Central memory CD8-positive, alpha-beta T cell (primary cell): Measurements from ENCODE around the gene USP22.
"Not testable (repeated sequence)": the region's sequence is repeated elsewhere in the genome, so short reads cannot be mapped to it uniquely, and the experiment has no call there.

Source experiments
- ATAC-seq: fragments of 150-1000 bp; cut with Tn5 transposase; replicated peaks from 2 replicates; pipeline ENCODE4 v1.10.0; 2022; ENCODE audit warnings: mild to moderate bottlenecking, moderate FRiP score, moderate number of reproducible peaks; ENCODE audit not compliant: poor library complexity, severe bottlenecking; ENCODE audit errors: extremely low read depth
- DNase-seq, 2 donors: peaks; one replicate each; pipeline ENCODE4 v3.0.0; 2021; ENCODE audit warnings: low spot score in 2 of 2
- H3K27ac Mint-ChIP-seq: one replicate; pipeline ENCODE4 v1.8.0; 2022; ENCODE audit warnings: low read depth, mild to moderate bottlenecking, moderate library complexity, mixed read lengths
- H3K27me3 Mint-ChIP-seq: one replicate; pipeline ENCODE4 v1.8.0; 2022; ENCODE audit warnings: mixed read lengths
- H3K36me3 Mint-ChIP-seq: one replicate; pipeline ENCODE4 v1.8.0; 2022; ENCODE audit warnings: mild to moderate bottlenecking, moderate library complexity, mixed read lengths; ENCODE audit not compliant: insufficient read depth
- H3K4me1 Mint-ChIP-seq: one replicate; pipeline ENCODE4 v1.8.0; 2022; ENCODE audit warnings: mixed read lengths
- H3K4me3 Mint-ChIP-seq: one replicate; pipeline ENCODE4 v1.8.0; 2022; ENCODE audit warnings: mild to moderate bottlenecking, moderate library complexity, mixed read lengths
- H3K9me3 Mint-ChIP-seq: one replicate; pipeline ENCODE4 v1.8.0; 2022; ENCODE audit warnings: mixed read lengths

Gene USP22

DNA sequence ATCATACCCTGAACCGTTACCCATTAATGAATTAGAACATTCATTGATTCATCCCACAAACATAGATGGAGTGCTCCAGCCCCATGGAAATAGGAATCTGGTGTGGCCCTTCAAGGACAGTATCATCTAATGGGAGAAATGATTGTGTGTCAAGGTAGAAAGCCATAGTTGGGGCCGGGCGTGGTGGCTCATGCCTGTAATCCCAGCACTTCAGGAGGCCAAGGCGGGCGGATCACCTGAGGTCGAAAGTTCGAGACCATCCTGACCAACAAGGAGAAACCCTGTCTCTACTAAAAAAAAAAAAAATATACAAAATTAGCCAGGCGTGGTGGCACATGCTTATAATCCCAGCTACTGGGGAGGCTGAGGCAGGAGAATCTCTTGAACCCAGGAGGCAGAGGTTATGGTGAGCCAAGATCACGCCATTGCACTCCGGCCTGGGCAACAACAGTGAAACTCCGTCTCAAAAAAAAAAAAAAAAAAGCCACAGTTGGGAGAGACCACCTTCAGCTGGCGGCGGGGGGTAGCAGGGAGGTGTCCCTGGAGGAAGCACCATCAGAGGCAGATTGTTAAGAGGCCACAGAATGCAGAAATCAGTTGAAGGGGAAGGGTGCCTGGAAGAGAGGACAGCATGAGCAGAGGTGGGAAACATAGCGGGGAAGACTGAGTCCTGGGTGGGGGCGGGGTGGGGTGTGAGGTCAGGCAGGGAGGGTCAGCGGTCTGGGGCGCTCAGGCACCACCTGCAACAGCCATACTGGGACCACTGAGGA is 60.0 kb downstream of the USP22 start:
- Mint-ChIP-seq H3K4me3 (no peak overlapping the region), H3K36me3 (no peaks in the 10 kb centered on the region), H3K4me1 (no peaks in the 10 kb centered on the region), H3K27ac (no peak overlapping the region), H3K27me3 (peaks cover 48% of the 10 kb centered on the region), H3K9me3 (no peaks in the 10 kb centered on the region)
- DNase-seq (no peak), ATAC-seq (no peak)

DNA sequence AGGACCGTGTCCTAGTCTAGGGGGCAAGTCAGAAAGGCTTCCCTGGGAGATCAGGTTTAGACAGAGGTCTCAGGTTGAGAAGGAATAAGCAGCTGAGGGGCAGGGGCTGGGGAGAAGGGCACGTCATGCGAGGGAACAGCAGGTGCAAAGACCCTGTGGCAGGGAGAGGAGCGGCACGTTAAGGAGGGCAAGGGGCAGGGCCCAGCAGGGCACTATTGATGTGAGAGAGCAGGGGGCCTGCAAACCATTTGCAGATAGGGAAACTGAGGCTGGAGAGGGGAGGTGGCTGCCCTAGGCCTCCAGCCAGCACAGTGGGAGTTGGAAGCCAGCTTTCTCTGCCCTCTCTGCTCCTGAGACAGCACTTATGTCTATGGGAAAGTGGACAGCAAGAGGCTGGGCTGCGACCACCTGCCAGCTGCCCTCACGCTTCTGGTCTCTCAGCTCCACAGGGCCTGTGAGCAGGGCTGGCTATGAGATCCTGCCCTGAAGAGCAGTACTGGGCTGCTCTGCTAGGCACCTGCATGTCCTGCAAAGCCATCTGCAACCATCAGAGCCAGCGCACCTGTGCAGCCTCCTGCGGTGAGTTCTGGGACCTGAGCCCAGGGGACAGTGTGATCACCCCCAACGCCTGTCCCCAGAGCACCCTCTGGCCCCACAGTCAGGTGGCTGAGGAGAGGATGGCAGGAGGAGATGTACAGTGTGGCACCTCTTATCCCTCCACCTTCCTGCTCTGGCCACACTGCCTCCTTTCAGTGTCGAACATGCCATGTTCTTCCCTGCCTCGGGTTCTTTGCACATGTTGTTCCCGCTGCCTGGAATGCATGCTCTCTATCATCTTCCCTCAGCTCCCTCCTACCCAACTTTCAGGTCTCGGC is 61.5 kb downstream of the USP22 start:
- no peak overlapping the region for H3K4me3 Mint-ChIP-seq
- peaks cover 63% of the 10 kb centered on the region for H3K27me3 Mint-ChIP-seq
- no peaks in the 10 kb centered on the region for H3K36me3 Mint-ChIP-seq
- DNase-seq: no peak
- no peaks in the 10 kb centered on the region for H3K4me1 Mint-ChIP-seq
- no peak overlapping the region for H3K27ac Mint-ChIP-seq
- H3K9me3 Mint-ChIP-seq: no peaks in the 10 kb centered on the region
- no peak for ATAC-seq

DNA sequence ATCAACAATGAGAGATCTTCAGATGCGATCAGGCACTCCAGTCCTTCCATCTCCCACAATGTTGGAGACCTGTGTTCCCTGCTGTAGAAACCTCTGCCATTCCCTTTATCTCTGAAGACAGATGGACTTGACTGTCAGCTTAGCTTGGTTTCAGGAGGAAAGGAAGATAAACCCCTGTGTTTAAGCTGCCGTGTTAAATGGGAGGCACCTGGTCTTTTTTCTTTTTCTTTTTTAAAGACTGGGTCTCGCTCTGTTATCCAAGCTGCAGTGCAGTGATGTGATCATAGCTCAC is 63.1 kb downstream of the USP22 start:
- peaks cover 73% of the 10 kb centered on the region for H3K27me3 Mint-ChIP-seq

DNA sequence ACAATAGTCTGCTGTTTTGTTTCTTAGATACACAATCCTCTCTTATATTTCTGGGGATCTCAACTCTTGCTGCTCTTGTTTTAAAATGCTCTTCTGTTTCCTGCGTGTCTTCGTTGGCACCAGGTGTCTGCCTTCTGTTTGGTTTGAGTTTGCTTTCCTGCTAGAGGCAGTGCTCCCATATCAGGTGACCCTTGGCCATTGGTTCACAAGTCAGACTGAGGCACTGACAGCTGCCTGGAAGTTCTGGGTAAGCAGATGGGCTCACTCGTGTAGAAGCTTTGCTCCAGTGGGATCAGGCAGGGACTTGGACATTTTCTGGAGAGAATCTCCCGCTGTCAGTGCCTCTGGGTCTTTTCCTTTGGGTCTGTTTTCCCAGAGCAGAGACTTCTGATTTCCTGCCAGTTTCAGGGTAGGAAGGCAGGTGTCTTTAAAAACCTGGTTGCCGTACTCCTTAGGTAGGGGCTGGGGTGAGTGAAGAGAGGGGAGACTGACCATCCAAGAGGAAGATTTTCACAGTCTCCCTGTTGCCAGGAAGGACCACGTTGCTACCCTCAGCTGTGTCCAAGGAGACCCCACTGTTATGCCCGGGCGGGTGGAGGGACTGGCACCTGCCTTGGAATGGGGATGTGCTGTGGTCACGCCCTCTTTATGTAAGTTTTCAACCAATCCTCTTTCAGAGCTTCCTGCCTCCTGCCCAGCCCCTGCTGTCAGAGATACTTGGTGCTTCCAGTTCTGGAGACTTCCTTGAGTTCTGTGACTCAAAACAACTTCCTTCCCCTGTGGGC is 63.6 kb downstream of the USP22 start:
- not testable (repeated sequence) for DNase-seq, H3K27ac Mint-ChIP-seq, H3K4me3 Mint-ChIP-seq, H3K9me3 Mint-ChIP-seq, ATAC-seq, H3K36me3 Mint-ChIP-seq, H3K4me1 Mint-ChIP-seq
- H3K27me3 Mint-ChIP-seq: peaks cover 73% of the 10 kb centered on the region

More for the DNA sequence above, 63.1 kb downstream of the USP22 start:
- Mint-ChIP-seq H3K27ac (no peak overlapping the region), H3K4me1 (no peaks in the 10 kb centered on the region), H3K36me3 (no peaks in the 10 kb centered on the region), H3K9me3 (no peaks in the 10 kb centered on the region), H3K4me3 (no peak overlapping the region)
- DNase-seq (no peak), ATAC-seq (no peak)

DNA sequence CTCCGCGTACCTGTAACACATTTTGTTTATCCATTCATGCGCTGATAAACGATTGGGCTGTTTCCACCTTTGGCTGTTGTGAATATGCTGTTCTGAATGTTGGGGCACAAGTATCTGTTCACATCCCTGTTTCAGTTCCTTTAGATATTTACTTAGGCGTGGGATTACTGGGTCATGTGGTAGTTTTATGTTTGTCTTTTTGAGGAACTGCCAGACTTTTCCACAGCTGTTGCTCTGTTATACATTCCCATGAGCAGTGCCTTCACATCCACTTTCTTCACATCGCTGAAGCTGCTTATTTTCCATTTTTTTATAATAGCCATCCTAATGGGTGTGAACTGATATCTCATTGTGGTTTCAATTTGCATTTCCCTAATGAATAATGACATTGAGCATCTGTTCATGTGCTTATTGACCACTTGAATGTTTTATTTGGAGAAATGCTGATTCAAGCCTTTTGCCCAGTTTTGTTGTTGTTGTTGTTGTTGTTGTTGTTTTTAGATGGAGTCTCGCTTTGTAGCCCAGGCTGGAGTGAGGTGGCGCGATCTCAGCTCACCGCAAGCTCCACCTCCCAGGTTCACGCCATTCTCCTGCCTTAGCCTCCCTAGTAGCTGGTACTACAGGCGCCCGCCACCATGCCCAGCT is 65.1 kb downstream of the USP22 start:
- not testable (repeated sequence) for H3K36me3 Mint-ChIP-seq, ATAC-seq
- peaks cover 73% of the 10 kb centered on the region for H3K27me3 Mint-ChIP-seq

DNA sequence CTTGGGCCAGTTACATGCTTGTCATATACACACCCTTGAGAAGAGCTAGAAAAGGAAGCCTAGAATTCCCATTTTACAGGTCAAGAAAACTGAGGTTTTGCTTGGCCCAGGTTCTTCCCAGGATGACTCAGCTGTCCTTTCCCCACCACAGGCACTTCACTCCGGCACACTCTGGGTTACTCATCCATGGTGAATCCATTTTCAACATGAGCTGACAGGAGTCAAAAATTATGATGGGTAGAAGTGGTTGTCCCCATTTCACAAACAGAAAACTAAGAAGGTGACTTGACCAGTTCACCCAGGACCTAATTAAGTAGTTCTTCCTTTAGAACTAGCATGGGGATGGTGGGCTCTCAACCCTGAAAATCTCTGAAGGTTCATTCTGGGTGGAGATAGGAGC is 67.2 kb downstream of the USP22 start:
- no peaks in the 10 kb centered on the region for H3K36me3 Mint-ChIP-seq
- no peak overlapping the region for H3K27ac Mint-ChIP-seq
- DNase-seq (no peak), ATAC-seq (no peak)
- no peaks in the 10 kb centered on the region for H3K9me3 Mint-ChIP-seq
- H3K4me1 Mint-ChIP-seq: no peaks in the 10 kb centered on the region
- H3K4me3 Mint-ChIP-seq: no peak overlapping the region
- H3K27me3 Mint-ChIP-seq: peaks cover 59% of the 10 kb centered on the region

More for the DNA sequence above, 65.1 kb downstream of the USP22 start:
- H3K4me3 Mint-ChIP-seq, H3K9me3 Mint-ChIP-seq, DNase-seq, H3K27ac Mint-ChIP-seq, H3K4me1 Mint-ChIP-seq: not testable (repeated sequence)

DNA sequence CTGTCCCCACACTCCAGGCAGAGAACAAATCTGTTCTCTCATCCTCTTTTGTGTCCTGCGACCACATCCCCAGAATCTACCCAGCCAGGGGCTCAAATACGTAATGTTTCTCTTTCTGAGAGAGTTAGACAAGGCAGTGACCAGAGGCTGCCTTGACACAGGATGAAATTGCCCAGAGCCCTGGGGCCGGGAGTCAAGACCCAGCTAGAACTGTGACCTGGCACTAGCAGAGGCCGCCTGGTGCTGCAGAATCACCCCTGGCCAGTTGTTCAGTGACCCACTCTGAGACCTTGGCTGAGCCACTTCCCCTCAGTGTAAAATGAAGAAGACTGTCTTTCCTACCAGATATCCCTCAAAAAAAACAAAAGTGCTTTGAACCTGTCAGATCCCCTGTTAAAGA is 72.5 kb downstream of the USP22 start:
- H3K9me3 Mint-ChIP-seq: no peaks in the 10 kb centered on the region

DNA sequence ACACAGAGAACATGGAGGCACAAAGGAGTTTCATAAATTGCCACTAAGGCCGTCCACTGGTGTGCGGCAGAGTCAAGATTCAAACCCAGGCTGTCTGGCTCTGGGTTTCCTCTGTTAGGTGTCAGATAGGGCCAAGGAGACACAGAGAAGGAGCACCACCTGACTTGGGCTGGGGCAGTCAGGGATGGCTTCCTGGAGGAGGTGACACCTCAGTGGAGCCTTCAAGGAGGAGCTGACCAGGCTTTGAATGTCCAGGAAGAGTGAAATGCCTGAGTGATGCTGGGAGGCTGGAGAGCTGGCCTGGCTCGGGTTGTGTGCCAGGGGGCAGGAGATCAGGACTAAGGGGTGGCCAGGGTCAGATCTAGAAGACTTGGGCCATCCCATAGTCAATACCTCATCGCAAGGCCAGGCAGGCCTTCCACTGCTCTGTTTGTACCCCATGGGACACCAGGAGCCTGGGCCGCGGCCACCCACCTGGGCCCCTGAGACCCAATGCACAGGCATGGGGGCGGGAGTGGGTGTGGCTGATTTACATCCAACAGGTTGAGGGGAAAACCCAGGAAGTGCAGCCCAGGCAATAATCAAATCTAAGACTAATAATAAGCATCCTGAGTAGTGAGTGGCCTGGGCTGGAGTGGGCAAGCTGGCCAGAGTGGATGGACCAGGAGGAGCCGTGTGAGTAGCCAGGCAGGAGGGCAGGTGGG is 73.7 kb downstream of the USP22 start:
- H3K4me1 Mint-ChIP-seq: no peaks in the 10 kb centered on the region

More for the DNA sequence above, 72.5 kb downstream of the USP22 start:
- Mint-ChIP-seq H3K27ac (no peak overlapping the region), H3K36me3 (no peaks in the 10 kb centered on the region), H3K4me3 (no peak overlapping the region), H3K27me3 (peaks cover 23% of the 10 kb centered on the region), H3K4me1 (no peaks in the 10 kb centered on the region)
- ATAC-seq: no peak
- DNase-seq: no peak

DNA sequence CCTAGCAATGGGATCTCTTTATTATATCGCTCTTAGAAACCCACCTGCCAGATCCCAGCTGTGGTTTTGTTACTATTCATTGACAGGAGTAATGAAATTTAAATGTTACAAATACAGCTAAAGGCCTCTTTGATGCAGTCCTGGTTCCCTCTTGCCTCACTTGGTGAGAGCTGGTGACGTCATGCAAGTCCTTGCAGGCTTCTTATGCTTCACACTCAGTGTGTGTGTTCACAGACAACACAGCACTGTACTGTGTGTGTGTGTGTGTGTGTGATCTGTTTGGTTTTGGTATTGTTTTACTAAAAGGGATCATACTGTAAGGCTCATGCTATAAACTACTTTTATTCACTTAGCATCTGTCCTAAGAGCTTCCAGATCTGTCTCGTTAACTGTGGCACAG is 75.0 kb downstream of the USP22 start:
- Mint-ChIP-seq H3K27ac (no peak overlapping the region), H3K36me3 (no peaks in the 10 kb centered on the region), H3K4me3 (no peak overlapping the region), H3K27me3 (peaks cover 48% of the 10 kb centered on the region), H3K9me3 (no peaks in the 10 kb centered on the region), H3K4me1 (no peaks in the 10 kb centered on the region)
- no peak for ATAC-seq
- DNase-seq: no peak

More for the DNA sequence above, 73.7 kb downstream of the USP22 start:
- Mint-ChIP-seq H3K9me3 (no peaks in the 10 kb centered on the region), H3K36me3 (no peaks in the 10 kb centered on the region), H3K4me3 (no peak overlapping the region), H3K27me3 (peaks cover 35% of the 10 kb centered on the region), H3K27ac (no peak overlapping the region)
- no peak for ATAC-seq
- no peak for DNase-seq

DNA sequence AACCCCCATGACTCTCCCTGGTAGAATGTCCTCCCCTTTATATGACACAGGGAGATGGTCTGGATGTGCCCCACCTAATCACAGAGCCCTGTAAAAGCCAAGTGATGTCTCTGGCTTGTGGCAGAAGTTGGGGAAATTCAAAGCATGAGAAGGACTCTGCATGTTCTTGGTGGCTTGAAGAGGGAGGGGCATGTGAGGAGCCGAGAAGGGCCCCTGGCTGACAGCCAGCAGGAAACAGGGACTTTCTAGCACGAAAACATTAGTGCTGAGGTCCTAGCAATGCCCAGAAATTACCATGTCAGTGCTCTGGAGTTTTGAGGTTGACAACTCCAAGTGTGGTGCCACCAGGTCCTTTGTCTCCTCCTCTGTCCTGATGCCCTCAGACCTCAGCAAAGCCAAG is 75.9 kb downstream of the USP22 start:
- ATAC-seq: no peak
- Mint-ChIP-seq H3K4me3 (no peak overlapping the region), H3K4me1 (no peaks in the 10 kb centered on the region), H3K27me3 (peaks cover 57% of the 10 kb centered on the region), H3K27ac (no peak overlapping the region), H3K9me3 (no peaks in the 10 kb centered on the region), H3K36me3 (no peaks in the 10 kb centered on the region)
- DNase-seq: no peak

DNA sequence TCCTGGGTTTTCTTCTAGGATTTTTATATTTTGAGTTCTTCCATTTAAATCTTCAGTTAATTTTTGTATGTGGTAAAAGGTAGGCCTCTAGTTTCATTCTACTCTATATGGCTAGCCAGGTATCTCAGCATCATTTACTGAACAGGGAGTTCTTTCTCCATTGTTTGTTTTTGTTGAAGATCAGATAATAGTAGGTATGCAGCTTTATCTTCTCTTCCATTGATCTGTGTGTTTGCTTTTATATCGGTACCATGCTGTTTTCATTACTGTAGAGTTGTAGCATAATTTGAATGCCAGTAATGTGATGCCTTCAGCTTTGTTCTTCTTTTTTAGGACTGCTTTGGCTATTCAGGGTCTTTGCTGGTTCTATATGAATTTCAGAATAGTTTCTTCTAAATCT is 77.3 kb downstream of the USP22 start:
- Mint-ChIP-seq H3K27me3 (peaks cover 62% of the 10 kb centered on the region), H3K36me3 (no peaks in the 10 kb centered on the region), H3K9me3 (no peaks in the 10 kb centered on the region), H3K27ac (no peak overlapping the region), H3K4me1 (no peaks in the 10 kb centered on the region), H3K4me3 (no peak overlapping the region)
- no peak for DNase-seq
- ATAC-seq: no peak

DNA sequence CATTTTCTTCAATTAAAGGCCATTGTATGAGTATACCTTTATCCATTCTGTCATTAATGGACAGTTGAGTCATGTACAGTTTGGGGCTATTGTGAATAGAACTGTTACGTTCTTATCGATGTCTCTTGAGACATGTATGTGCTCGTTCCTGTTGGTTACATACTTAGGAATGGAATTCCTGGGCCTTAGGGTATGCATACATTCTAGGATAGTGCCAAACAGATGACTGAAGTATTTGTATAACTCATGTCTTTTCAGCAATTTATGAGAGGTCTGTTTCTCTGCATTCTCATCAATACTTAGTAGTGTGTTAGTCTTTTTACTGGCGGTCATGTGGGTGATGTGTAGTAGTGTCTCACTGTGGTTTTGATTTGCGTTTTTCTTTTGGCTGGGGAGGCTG is 81.2 kb downstream of the USP22 start:
- Mint-ChIP-seq H3K4me3 (no peak overlapping the region), H3K36me3 (no peaks in the 10 kb centered on the region), H3K4me1 (no peaks in the 10 kb centered on the region), H3K27ac (no peak overlapping the region), H3K9me3 (no peaks in the 10 kb centered on the region), H3K27me3 (peaks cover 92% of the 10 kb centered on the region)
- ATAC-seq (no peak), DNase-seq (no peak)
